ENCODE measurements around the gene NYNRIN. TPM values are rescaled to one million over a fixed set of nuclear protein-coding genes. Genes with fewer than 3 reads are reported as not detected.

The NYNRIN gene
- total RNA-seq, 1 donor, result 14.1 TPM

DNA sequence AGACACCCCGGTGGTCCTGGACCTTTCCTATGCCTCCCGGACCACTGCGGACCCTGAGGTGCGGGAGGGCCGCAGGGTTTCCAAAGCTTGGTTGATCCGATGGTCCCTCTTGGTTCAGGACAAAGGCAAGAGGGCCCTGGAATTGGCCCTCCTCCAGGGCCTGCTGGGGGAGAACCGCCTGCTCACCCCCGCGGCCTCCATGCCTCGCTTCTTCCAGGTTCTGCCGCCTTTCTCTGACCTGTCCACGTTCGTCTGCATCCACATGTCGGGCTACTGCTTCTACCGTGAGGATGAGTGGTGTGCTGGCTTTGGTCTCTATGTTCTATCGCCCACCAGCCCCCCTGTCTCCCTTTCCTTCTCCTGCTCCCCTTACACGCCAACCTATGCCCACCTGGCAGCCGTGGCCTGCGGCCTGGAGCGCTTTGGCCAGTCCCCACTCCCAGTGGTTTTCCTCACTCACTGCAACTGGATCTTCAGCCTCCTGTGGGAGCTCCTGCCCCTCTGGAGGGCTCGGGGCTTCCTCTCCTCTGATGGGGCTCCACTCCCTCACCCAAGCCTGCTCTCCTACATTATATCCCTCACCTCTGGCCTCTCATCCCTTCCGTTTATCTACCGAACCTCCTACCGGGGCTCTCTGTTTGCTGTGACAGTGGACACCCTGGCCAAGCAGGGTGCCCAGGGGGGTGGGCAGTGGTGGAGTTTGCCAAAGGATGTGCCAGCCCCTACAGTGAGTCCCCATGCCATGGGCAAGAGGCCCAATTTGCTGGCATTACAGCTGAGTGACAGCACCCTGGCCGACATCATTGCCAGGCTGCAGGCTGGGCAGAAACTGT is 16.8 kb downstream of the NYNRIN start:
- DNase-seq (ENCODE audit: low read depth), result no peak
- H3K4me3 ChIP-seq (ENCODE audit: low read depth, low read length), result no peak overlapping the region
- TF ChIP-seq, protein P1, sequence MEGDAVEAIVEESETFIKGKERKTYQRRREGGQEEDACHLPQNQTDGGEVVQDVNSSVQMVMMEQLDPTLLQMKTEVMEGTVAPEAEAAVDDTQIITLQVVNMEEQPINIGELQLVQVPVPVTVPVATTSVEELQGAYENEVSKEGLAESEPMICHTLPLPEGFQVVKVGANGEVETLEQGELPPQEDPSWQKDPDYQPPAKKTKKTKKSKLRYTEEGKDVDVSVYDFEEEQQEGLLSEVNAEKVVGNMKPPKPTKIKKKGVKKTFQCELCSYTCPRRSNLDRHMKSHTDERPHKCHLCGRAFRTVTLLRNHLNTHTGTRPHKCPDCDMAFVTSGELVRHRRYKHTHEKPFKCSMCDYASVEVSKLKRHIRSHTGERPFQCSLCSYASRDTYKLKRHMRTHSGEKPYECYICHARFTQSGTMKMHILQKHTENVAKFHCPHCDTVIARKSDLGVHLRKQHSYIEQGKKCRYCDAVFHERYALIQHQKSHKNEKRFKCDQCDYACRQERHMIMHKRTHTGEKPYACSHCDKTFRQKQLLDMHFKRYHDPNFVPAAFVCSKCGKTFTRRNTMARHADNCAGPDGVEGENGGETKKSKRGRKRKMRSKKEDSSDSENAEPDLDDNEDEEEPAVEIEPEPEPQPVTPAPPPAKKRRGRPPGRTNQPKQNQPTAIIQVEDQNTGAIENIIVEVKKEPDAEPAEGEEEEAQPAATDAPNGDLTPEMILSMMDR (IDR thresholded peaks at IDR 0.05; ENCODE audit: insufficient read depth, low read length), result no peak

DNA sequence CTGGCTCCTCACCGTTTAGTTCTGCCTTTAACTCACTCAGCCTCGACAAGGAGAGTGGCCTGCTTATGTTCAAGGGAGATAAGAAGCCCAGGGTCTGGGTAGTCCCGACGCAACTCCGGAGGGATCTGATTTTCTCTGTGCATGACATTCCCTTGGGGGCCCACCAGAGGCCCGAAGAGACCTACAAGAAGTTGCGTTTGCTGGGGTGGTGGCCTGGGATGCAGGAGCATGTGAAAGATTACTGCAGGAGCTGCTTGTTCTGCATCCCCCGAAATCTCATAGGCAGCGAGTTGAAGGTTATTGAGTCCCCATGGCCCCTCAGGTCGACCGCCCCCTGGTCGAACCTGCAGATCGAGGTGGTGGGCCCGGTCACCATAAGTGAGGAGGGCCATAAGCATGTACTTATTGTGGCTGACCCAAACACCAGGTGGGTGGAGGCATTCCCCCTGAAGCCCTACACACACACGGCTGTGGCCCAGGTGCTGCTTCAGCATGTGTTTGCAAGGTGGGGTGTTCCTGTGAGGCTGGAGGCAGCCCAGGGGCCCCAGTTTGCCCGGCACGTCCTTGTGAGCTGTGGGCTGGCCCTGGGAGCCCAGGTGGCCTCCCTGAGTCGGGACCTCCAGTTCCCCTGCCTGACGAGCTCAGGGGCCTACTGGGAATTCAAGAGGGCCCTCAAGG is 17.6 kb downstream of the NYNRIN start:
- H3K4me3 ChIP-seq (ENCODE audit: low read depth, low read length), result no peak overlapping the region
- TF ChIP-seq, protein P1 (IDR thresholded peaks at IDR 0.05; ENCODE audit: insufficient read depth, low read length), result no peak

DNA sequence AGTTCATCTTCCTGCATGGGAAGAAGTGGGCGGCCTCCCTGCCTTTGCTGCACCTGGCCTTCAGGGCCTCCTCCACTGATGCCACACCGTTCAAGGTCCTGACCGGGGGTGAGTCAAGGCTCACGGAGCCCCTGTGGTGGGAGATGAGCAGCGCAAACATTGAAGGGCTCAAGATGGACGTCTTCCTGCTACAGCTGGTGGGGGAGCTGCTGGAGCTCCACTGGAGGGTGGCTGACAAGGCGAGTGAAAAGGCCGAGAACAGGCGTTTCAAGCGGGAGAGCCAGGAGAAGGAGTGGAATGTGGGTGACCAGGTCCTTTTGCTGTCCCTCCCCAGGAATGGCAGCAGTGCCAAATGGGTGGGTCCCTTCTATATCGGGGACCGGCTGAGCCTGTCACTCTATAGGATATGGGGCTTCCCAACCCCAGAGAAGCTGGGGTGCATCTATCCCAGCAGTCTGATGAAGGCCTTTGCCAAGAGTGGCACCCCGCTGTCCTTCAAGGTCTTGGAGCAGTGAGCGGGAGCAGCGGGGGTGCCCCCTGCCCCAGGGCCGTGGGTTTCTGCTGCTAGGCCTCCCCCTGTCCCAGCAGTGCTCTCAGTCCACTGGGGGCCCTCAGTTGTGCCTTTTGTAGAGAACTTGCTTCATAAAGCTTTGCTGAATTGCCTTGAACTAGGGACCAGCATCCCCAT is 18.3 kb downstream of the NYNRIN start:
- TF ChIP-seq, protein P1 (IDR thresholded peaks at IDR 0.05; ENCODE audit: insufficient read depth, low read length), result no peak
- H3K4me3 ChIP-seq (ENCODE audit: low read depth, low read length), result no peak overlapping the region
- no peak for DNase-seq (ENCODE audit: low read depth)

More for the DNA sequence above, 17.6 kb downstream of the NYNRIN start:
- no peak for DNase-seq (ENCODE audit: low read depth)

DNA sequence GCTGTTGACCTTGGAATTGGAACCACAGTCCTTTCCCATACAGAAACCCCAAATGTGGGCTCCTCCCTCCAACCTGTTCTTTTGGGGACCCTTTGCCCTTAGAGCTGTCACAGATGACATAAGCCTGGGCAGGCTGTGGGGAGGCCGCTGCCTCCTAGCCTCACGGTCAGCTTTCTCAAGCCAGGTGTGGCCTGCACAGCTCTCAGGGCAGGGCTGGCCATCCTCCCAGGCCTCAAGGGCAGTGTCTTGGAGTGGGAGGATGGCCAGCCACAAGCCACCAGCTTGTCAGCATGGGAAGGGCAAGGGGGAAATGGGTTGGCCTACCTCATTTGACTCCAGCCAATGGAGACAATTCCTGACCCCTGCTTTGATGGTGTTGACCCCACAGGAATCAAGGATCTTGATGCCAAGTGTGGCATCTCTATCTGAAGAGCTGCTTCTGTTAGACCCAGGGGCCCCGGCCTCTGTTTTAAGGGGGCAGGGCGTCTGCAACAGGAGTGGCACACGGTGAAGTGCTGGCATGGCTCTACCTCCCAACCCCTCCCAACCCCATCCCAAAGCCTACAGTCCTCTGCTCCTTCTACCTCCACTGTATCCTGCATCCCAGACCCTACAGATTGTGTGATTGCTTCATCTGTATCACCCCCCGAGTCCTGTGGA is 19.2 kb downstream of the NYNRIN start:
- TF ChIP-seq, protein P1 (IDR thresholded peaks at IDR 0.05; ENCODE audit: insufficient read depth, low read length), result no peak
- no peak for DNase-seq (ENCODE audit: low read depth)
- no peak overlapping the region for H3K4me3 ChIP-seq (ENCODE audit: low read depth, low read length)

DNA sequence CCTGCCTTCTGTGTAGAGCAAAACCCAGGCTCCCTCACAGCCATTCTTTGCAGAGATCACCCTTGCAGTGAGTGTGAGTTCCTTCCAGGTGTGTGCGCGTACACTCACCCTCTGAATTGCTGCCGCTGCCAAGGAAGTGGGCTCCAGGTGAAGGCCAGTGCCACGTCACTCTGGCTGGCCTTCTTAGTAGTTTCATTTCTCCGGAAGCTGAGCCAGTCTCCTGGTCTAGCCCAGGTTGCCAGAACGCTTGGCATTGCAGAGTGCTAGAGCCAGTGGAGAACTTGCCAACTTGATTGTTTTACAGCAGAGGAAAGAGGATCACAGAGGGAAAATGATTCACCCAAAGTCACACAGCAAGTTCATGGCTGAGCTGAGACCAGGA is 19.7 kb downstream of the NYNRIN start:
- TF ChIP-seq, protein P1 (IDR thresholded peaks at IDR 0.05; ENCODE audit: insufficient read depth, low read length), result no peak
- DNase-seq (ENCODE audit: low read depth), result peak; percentile 64
- H3K4me3 ChIP-seq (ENCODE audit: low read depth, low read length), result no peak overlapping the region

DNA sequence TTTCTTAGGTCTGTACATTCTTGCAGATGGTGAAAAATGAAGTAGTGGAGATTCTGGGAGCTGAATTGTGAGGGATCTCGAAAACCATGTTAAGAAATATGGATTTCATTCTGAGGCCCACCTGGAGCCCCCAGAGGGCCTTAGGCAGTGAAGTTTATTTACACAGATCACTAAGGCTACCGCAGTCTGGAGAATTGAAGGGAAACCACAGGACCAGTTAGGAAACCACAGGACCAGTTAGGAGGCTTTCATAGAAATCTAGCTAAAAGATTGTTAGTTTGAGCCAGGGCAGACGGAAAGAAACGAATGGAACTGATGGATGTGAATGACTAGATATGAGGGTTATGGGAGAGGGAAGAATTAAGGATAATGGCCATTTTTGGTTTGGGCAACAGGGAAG is 23.5 kb downstream of the NYNRIN start:
- TF ChIP-seq, protein P1 (IDR thresholded peaks at IDR 0.05; ENCODE audit: insufficient read depth, low read length), result no peak
- DNase-seq (ENCODE audit: low read depth), result no peak
- H3K4me3 ChIP-seq (ENCODE audit: low read depth, low read length), result no peak overlapping the region

Data from fibroblast of the aortic adventitia (primary cell).